MCF 10A (cell line): ENCODE data around the gene TRRAP. TPM values are rescaled to one million over a fixed set of nuclear protein-coding genes. Genes with fewer than 3 reads are reported as not detected.

Experiments
- BruUV-seq: library from RNA; stranded (reverse); fragments of 400-500 nt; replicated peaks from 2 replicates; lab custom pipeline; 2021; lab: Mats Ljungman, UMichigan
- CTCF ChIA-PET: fragments of 300-600 bp; sonication (Branson Sonifier 250); formaldehyde crosslinking; extraction: SDS; loops from one replicate; lab custom pipeline; 2021; ENCODE audit warnings: antibody characterized with exemption, inconsistent platforms; lab: Yijun Ruan, JAX
- POLR2A ChIA-PET: fragments of 300-600, 350-650 bp; sonication (Branson Sonifier 250); formaldehyde crosslinking; extraction: SDS; loops from one replicate; lab custom pipeline; 2020; ENCODE audit warnings: antibody characterized with exemption, inconsistent platforms; lab: Yijun Ruan, JAX
- DNase-seq: peaks from one replicate; pipeline ENCODE4 v3.0.0-alpha.2; 2018; ENCODE audit not compliant: unreplicated experiment
- H3K27ac Mint-ChIP-seq: one replicate; pipeline ENCODE4 v1.8.0; 2022; ENCODE audit warnings: mild to moderate bottlenecking, low read depth, mixed read lengths; ENCODE audit not compliant: unreplicated experiment
- H3K27me3 Mint-ChIP-seq: one replicate; pipeline ENCODE4 v1.8.0; 2022; ENCODE audit warnings: mixed read lengths; ENCODE audit not compliant: insufficient read depth, unreplicated experiment
- H3K36me3 Mint-ChIP-seq: one replicate; pipeline ENCODE4 v1.8.0; 2022; ENCODE audit warnings: mild to moderate bottlenecking, moderate library complexity, mixed read lengths; ENCODE audit not compliant: insufficient read depth, unreplicated experiment
- H3K4me1 Mint-ChIP-seq: one replicate; pipeline ENCODE4 v1.8.0; 2022; ENCODE audit warnings: mixed read lengths; ENCODE audit not compliant: insufficient read depth, unreplicated experiment
- H3K4me3 Mint-ChIP-seq: one replicate; pipeline ENCODE4 v1.8.0; 2022; ENCODE audit warnings: mild to moderate bottlenecking, moderate library complexity, mixed read lengths; ENCODE audit not compliant: unreplicated experiment
- H3K9me3 Mint-ChIP-seq: one replicate; pipeline ENCODE4 v1.8.0; 2022; ENCODE audit warnings: mixed read lengths; ENCODE audit not compliant: unreplicated experiment
- intact Hi-C: fragments of 100-400 bp; cut with micrococcal nuclease; formaldehyde crosslinking; loops from 2 replicates; pipeline ENCODE4 v1.14.1; 2022
- total RNA-seq: library from RNA; stranded (reverse); gene quantifications from 2 replicates; pipeline ENCODE4 v1.2.3, GENCODE V29; 2022
- TF ChIP-seq, protein P1 (sequence below): fragments of 200-600 bp; IDR thresholded peaks from one replicate; pipeline ENCODE4 v1.8.0; 2022; ENCODE audit warnings: antibody characterized with exemption, mild to moderate bottlenecking; ENCODE audit not compliant: unreplicated experiment

The TRRAP gene
- total RNA-seq, 1 experiment from 2014 or later = 30.4 TPM

DNA sequence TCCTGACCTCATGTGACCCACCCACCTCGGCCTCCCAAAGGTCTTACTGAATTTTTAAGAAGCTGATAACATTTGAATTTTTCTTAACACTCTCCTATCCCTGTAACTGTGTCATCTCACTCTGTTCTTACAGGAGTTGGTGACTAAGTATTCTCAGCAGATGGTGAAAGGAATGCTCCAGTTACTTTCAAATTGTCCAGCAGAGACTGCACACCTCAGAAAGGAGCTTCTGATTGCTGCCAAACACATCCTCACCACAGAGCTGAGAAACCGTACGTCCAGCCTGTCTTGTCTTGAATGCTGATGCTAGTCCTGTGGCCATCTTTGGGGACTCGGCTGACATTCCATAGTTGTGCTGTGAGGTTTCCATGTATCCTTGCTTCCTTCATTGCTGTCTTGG, 24.9 kb downstream of the TRRAP start:
- Mint-ChIP-seq H3K36me3 (peaks cover 96% of the 10 kb centered on the region), H3K4me1 (no peaks in the 10 kb centered on the region), H3K4me3 (no peak overlapping the region), H3K27ac (no peak overlapping the region), H3K9me3 (no peaks in the 10 kb centered on the region), H3K27me3 (no peaks in the 10 kb centered on the region)
- ChIA-PET POLR2A (interaction anchor here (0.7 kb wide), 1 partner anchor 78 kb away, joined by 3 read pairs; no protein-coding TSS in a partner anchor), CTCF (no interaction called here)
- BruUV-seq = no TSS peak
- intact Hi-C loops = no loop called here
- TF ChIP-seq, protein P1, sequence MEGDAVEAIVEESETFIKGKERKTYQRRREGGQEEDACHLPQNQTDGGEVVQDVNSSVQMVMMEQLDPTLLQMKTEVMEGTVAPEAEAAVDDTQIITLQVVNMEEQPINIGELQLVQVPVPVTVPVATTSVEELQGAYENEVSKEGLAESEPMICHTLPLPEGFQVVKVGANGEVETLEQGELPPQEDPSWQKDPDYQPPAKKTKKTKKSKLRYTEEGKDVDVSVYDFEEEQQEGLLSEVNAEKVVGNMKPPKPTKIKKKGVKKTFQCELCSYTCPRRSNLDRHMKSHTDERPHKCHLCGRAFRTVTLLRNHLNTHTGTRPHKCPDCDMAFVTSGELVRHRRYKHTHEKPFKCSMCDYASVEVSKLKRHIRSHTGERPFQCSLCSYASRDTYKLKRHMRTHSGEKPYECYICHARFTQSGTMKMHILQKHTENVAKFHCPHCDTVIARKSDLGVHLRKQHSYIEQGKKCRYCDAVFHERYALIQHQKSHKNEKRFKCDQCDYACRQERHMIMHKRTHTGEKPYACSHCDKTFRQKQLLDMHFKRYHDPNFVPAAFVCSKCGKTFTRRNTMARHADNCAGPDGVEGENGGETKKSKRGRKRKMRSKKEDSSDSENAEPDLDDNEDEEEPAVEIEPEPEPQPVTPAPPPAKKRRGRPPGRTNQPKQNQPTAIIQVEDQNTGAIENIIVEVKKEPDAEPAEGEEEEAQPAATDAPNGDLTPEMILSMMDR = no peak
- DNase-seq = no peak

DNA sequence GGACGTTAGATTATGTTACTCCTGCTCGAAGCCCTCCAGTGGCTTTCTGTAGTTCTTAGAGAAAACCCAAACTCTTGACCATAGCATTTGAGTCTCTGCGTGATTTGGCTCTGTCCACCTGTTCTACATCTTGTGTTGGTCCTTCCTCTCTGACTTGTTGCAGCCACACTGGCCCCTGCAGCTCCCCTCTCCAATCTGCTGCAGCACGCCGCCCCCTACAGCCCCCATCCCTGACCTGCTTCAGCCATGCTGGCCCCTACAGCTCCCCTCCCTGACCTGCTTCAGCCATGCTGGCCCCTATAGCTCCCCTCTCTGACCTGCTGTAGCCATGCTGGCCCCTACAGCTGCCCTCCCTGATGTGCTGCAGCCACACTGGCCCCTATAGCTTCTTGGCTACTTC, 29.2 kb downstream of the TRRAP start:
- Mint-ChIP-seq H3K27ac (no peak overlapping the region), H3K27me3 (no peaks in the 10 kb centered on the region), H3K36me3 (peaks cover 95% of the 10 kb centered on the region), H3K4me3 (no peak overlapping the region), H3K4me1 (no peaks in the 10 kb centered on the region), H3K9me3 (no peaks in the 10 kb centered on the region)
- CTCF ChIA-PET = no interaction called here
- no peak for DNase-seq
- BruUV-seq = no TSS peak
- POLR2A ChIA-PET = no interaction called here
- TF ChIP-seq, protein P1 = no peak
- intact Hi-C loops = no loop called here

DNA sequence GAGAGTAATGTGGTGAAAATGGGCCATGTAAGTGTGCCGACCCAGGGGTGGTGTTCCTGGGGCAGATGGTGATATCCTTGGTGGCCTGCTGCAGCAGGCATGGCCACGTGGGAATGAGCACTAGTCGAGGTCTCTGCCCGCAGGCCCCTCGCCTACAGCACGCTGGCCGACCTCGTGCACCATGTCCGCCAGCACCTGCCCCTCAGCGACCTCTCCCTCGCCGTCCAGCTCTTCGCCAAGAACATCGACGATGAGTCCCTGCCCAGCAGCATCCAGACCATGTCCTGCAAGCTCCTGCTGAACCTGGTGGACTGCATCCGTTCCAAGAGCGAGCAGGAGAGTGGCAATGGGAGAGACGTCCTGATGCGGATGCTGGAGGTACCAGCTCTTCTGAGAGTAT, 30.3 kb downstream of the TRRAP start:
- intact Hi-C loops = no loop called here
- no peak overlapping the region for H3K27ac Mint-ChIP-seq
- no peaks in the 10 kb centered on the region for H3K27me3 Mint-ChIP-seq
- no peaks in the 10 kb centered on the region for H3K9me3 Mint-ChIP-seq
- peaks cover 95% of the 10 kb centered on the region for H3K36me3 Mint-ChIP-seq
- DNase-seq = no peak
- ChIA-PET CTCF (no interaction called here), POLR2A (interaction anchor here (0.7 kb wide), 1 partner anchor 85 kb away, joined by 3 read pairs; no protein-coding TSS in a partner anchor)
- no peaks in the 10 kb centered on the region for H3K4me1 Mint-ChIP-seq
- H3K4me3 Mint-ChIP-seq = no peak overlapping the region
- TF ChIP-seq, protein P1 = no peak
- no TSS peak for BruUV-seq

DNA sequence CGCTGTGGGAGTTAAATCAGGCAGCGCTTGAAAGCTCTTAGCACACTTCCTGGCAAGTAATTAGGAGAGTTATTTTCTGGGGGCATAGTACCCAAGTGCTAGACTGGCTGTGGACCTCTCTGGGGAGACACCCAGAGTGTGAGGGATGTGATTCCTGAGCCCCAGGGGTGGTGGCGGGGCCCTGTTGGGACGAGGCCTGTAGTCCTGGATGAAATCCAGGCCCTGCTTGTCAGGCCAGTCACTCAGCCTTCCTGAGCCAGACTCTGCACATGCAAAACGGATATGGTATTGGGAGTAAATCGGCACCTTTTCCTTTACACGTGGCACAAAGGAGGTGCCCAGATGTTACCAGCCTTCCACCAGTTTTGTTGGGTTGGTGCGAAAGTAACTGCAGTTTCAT, 31.2 kb downstream of the TRRAP start:
- intact Hi-C loops = no loop called here
- no TSS peak for BruUV-seq
- Mint-ChIP-seq H3K9me3 (no peaks in the 10 kb centered on the region), H3K36me3 (peaks cover 93% of the 10 kb centered on the region), H3K27me3 (no peaks in the 10 kb centered on the region), H3K4me1 (no peaks in the 10 kb centered on the region), H3K27ac (no peak overlapping the region), H3K4me3 (no peak overlapping the region)
- no peak for DNase-seq
- TF ChIP-seq, protein P1 = no peak
- CTCF ChIA-PET = no interaction called here
- POLR2A ChIA-PET = no interaction called here
